Testis (tissue), 2 donors: ENCODE results near the gene EVX2.

Source experiments
- CTCF ChIP-seq, 3 experiments: fragments of 450-650 bp in 2 of 3; fragments of 200-600 bp in 1 of 3; sonication (generic) in 1 of 3; IDR thresholded peaks; one replicate each; pipeline ENCODE4 v1.5.1; 2016 to 2019; ENCODE audit warnings: antibody characterized with exemption in 3 of 3, mild to moderate bottlenecking in 2 of 3, moderate library complexity in 1 of 3
- POLR2A ChIP-seq: fragments of 450-650 bp; IDR thresholded peaks from one replicate; pipeline ENCODE4 v1.6.1; 2017; ENCODE audit warnings: antibody characterized with exemption, mild to moderate bottlenecking, moderate library complexity

- TF ChIP-seq POLR2A, result no peak
- no peak for TF ChIP-seq CTCF (IDR thresholded peaks at IDR 0.05)
Observed at GRCh38 chr2:176110415-176111308, 26.9 kb upstream of the EVX2 start.
